Bone marrow (tissue), 2 donors: ENCODE measurements around the gene CDH5.
"Not testable (repeated sequence)": the region's sequence is repeated elsewhere in the genome, so short reads cannot be mapped to it uniquely, and the experiment has no call there.

Experiments
- DNase-seq, 2 donors: peaks; one replicate each; lab custom pipeline; 2025; lab: John Stamatoyannopoulos, UW

CDH5 gene

DNA sequence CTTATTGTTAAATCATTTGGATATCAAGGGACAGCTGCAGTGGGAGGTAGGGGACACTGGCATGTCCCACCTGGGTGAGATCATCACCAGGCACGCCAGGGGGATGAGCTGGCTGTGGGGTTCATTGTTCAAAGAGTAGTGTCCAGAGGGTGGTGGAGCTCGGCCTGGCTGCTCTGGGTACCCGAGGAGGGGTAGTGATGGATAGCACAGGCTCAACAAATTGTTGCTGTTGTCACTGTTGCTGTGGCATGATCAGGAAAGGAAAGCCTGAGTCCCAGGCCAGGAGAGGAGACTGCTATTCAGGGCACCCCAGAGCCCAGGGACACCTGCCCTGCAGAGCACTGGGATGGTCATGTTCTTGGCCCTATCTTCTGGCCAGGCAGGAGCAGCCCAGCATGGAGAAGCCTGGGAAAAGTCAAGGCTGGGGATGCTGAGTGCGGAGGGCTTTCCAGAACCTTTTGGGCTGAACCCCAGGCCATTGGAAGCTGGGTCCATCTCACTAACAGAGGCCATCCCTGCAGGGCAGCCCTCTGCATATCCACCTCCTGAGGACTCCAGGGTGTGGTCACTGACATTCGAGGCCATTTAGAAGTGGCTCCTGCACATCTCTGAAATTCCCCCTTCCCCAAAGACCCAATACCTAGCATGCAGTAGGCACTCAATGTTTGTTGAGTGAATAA, 72.7 kb downstream of the CDH5 start:
- DNase-seq = no peak

- DNase-seq = no peak
These were observed 73.8 kb downstream of the CDH5 start for GRCh38 chr16:66440271-66440802.

- no peak for DNase-seq
These were observed 74.5 kb downstream of the CDH5 start for GRCh38 chr16:66440970-66441369.

DNA sequence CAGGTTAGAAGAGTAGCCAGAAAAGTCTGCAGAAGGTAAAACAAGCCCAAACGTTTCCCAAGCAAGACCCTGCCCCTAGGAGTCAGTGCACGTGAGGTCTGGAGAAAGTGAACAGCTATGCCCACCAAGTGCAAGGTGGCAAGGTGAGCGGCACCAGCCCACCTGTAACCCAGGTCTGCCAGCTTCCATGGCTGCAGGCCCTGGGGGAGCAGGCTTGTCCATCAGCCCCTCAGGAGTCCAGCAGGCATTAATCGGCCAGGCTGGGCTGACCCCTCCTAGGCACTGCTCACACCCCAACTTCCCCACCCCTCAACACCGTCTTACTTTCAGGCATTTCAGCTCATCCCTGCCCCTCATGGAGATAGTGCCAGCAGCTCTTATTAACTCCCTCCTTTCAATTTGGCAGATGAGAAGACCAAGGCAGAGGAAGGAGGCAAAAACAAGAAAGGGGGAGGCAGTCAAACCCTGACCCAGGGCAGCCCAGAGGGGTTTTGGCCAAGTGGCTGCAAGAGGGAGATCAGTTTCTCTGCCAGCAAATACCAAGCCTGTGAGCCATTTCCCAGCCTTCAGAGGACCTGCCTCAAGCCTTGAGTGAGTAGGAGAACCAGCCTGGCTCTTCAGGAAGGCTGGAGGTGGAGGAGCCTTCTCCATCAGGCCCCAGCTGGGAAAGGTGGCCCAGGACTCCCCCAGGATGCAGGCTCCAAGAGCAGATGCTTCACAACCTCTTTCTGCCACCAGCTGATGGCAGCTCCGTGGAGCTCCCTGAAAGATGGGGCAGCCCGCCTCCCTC, 75.3 kb downstream of the CDH5 start:
- no peak for DNase-seq

- no peak for DNase-seq
These were observed 76.2 kb downstream of the CDH5 start for GRCh38 chr16:66442502-66443268.

DNA sequence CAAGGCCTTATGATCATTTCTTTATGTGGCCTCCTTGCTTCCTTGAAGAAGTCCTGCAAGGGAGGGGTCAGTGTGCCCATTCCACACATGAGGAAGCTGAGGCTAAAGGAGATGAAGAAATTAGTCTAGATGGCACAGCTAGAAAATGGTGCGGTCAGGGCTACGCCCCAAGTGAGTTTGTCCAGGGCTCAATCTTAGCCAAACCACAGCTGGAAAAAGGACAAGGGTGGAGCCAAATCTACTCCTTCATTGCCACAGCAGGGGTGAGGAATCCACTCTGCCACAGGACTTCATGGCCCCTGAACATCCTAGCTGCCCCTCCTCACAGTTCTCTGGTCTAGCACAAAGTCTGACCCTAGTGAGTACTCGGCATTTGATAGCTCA, 76.8 kb downstream of the CDH5 start:
- DNase-seq = no peak

DNA sequence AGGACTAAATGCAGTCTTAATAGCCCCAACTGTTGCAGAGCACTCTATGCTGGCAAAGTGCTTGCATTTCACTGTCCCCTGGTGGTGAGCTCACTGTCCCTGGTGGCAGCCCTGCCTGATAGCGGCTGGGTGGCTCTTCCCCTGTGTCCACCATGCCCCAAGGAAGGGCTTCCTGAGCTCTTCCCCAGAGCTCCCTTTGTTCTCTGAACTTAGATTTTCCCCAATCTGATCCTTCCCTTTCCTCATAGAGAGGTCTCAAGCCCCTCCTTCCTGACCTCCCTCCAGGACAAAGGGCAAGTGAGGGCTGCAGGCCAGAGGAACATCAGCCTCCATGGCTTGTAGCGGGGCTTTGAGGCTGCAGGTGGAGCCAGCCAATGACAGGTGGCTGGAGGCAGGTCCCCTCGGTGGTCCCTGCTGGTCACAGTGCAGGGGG, 77.6 kb downstream of the CDH5 start:
- DNase-seq = no peak

DNA sequence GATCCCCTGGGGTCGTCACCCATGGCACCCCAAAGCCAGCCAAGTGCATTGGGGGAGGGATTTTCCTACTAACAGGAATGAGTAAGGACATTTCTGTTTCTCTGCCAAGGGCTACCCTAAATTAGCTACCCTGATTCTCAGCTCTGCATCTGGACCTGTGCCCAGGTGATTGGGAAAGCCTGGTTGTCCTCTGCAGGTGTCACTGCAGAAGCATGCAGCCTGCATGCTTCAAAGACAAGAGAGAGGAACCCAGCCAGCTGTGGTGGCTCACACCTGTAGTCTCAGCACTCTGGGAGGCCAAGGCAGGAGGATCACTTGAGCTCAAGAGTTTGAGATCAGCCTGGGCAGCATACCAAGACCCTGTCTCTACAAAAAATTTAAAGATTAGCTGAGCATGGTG, 80.2 kb downstream of the CDH5 start:
- no peak for DNase-seq

DNA sequence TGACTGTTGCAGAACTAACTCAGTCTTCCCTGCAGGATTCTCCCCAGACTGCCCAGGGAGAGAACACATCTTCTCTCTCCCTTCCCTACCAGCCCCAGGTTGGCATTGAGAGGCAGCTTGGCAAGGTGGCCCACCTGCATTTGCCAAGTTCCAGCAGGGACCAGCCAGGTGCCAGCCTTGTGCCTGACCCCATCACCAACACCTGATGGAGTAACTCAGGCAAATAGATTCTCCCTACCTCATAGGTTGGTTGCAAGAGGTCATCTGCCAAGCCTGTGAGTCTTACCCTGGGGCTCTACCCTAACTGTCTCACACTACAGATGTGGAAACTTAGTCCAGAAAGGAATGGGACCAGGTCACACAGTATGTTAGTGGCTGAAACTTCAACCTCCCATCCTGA, 81.0 kb downstream of the CDH5 start:
- no peak for DNase-seq

DNA sequence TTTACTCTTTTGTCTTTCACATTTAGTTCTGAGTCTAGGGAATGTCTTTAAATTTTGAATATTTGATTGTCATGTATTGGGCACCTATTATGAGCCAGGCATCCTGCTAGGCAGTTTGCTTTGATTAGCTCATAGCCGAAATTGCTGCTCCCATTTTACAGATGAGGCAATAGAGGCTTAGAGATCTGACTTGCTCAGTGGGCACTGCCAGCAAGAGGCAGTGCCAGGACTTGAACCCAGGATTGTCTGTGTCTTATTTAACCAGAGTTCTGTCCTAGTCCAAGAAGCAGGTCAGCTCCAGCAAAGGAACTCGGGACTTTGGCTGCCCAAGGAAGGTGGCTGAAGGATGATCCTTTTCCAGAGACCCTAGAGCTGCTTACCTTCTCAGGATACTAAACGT, 85.1 kb downstream of the CDH5 start:
- no peak for DNase-seq

DNA sequence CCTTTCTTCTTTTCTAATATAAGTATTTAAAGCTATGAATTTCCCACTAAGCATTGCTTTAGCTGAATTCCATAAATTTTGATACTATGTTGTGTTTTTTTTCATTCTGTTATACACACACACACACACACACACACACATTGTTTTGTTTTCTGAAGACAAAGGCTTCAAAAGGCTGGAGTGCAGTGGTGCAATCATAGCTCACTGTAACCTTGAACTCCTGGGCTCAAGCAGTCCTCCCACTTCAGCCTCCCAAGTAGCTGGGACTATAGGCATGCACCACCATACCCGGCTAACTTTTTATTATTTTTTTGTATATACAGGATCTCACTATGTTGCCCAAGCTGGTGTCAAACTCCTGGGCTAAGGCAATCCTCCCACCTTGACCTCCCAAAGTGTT, 86.7 kb downstream of the CDH5 start:
- not testable (repeated sequence) for DNase-seq
